Vagina (tissue), 2 donors: ENCODE measurements around the gene GALNTL6.

Experiments
- POLR2A ChIP-seq, 2 donors: fragments of 450-650 bp; IDR thresholded peaks; one replicate each; pipeline ENCODE4 v1.6.1; 2017; ENCODE audit warnings: antibody characterized with exemption in 2 of 2, mild to moderate bottlenecking in 2 of 2, moderate library complexity in 2 of 2
- POLR2AphosphoS5 ChIP-seq, 2 donors: sonication (generic); formaldehyde crosslinking; IDR thresholded peaks; one replicate each; pipeline ENCODE4 v1.9.0; 2017; ENCODE audit warnings: antibody characterized with exemption in 2 of 2, mild to moderate bottlenecking in 2 of 2, low read depth in 1 of 2; ENCODE audit not compliant: insufficient read depth in 1 of 2
- TF ChIP-seq, protein P1 (sequence below), 3 experiments: fragments of 450-650 bp in 2 of 3; fragments of 200-600 bp in 1 of 3; sonication (generic) in 1 of 3; IDR thresholded peaks; one replicate each; pipeline ENCODE4 v1.5.1; 2017 to 2019; ENCODE audit warnings: antibody characterized with exemption in 3 of 3, mild to moderate bottlenecking in 2 of 3, moderate library complexity in 2 of 3

DNA sequence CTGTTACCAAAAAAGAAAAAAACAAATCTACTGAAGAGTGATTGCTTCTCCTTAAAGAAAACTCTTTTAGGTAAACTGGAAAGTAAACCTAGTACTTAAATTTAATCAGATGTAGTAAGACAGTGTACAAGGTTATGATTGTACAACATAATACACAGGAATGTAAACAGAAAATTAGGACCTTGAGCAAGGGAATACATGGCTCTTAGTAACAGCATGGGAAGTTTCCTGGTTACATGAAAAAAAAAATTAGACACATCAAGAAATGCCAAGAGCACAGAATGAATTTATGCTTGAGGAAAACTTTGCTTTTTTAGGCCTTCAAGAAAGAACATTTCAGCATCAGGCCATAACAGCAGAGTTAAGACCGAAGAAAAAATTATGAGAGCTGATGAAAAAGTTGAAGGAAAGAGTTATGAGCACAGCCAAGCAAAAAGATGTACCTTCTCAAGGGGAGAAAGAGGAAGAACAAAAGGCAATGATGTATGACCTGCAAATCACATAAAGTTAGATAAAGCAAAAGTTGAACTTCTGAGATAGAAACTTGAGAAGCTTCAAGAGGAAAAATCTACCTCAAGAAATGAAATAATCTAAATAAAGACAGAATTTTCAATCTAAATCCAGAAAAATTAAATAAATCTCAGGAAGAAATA is 311.6 kb downstream of the GALNTL6 start:
- TF ChIP-seq POLR2A (IDR thresholded peaks at IDR 0.05) (no peak), POLR2AphosphoS5 (IDR thresholded peaks at IDR 0.05; ENCODE audit: insufficient read depth in 1 of 2, low read depth in 1 of 2) (no peak)
- TF ChIP-seq, protein P1, sequence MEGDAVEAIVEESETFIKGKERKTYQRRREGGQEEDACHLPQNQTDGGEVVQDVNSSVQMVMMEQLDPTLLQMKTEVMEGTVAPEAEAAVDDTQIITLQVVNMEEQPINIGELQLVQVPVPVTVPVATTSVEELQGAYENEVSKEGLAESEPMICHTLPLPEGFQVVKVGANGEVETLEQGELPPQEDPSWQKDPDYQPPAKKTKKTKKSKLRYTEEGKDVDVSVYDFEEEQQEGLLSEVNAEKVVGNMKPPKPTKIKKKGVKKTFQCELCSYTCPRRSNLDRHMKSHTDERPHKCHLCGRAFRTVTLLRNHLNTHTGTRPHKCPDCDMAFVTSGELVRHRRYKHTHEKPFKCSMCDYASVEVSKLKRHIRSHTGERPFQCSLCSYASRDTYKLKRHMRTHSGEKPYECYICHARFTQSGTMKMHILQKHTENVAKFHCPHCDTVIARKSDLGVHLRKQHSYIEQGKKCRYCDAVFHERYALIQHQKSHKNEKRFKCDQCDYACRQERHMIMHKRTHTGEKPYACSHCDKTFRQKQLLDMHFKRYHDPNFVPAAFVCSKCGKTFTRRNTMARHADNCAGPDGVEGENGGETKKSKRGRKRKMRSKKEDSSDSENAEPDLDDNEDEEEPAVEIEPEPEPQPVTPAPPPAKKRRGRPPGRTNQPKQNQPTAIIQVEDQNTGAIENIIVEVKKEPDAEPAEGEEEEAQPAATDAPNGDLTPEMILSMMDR (IDR thresholded peaks at IDR 0.05) = no peak
